ENCODE measurements around the gene GAS2L2.

DNA sequence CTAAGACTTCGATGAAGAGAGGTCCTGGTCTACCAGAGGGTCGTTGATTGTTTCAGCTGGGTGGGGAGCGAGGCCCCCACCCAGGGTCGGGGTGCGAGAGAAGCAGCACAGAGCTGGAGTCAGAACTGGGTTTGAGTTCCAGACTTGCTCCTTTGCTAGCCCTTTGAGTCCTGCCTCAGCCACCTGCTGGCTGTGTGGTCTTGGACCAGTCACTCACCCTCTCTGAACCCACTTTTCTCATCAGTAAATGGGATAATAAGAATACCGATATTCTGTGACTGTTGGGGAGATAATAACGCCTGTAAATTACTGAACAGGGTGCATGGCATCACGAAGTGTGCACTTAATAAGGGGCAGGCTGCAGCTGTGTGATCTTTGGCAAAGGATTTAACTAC, 42.8 kb upstream of the GAS2L2 start:
- TF ChIP-seq CTCF (conservative IDR thresholded peaks at IDR 0.05) (no peak), EZH2 (IDR thresholded peaks at IDR 0.05; ENCODE audit: low read depth) (no peak)

Data from PC-9 (cell line).